ENCODE measurements around the gene TMEM123.
"Not testable (repeated sequence)": the region's sequence is repeated elsewhere in the genome, so short reads cannot be mapped to it uniquely, and the experiment has no call there.

TMEM123 gene

GRCh38 chr11:102391549-102392237 is 60.9 kb downstream of the TMEM123 start:
- DNase-seq = no peak

- peak in 1 of 2 experiments; percentile 26 for DNase-seq
Observed at GRCh38 chr11:102390667-102391465, 61.7 kb downstream of the TMEM123 start.

- no peak for DNase-seq
Observed at GRCh38 chr11:102389253-102389652, 63.3 kb downstream of the TMEM123 start.

GRCh38 chr11:102387043-102387781 is 65.4 kb downstream of the TMEM123 start:
- DNase-seq = no peak

- no peak for DNase-seq
Observed at GRCh38 chr11:102386136-102386734, 66.3 kb downstream of the TMEM123 start.

GRCh38 chr11:102385085-102386007 is 67.2 kb downstream of the TMEM123 start:
- DNase-seq = no peak

- DNase-seq = no peak
Observed at GRCh38 chr11:102384419-102385079, 68.0 kb downstream of the TMEM123 start.

GRCh38 chr11:102383839-102384238 is 68.7 kb downstream of the TMEM123 start:
- no peak for DNase-seq

GRCh38 chr11:102382384-102382783 is 70.2 kb downstream of the TMEM123 start:
- DNase-seq = no peak

GRCh38 chr11:102378818-102379217 is 73.7 kb downstream of the TMEM123 start:
- DNase-seq = no peak

GRCh38 chr11:102377891-102378290 is 74.7 kb downstream of the TMEM123 start:
- DNase-seq = no peak

- no peak for DNase-seq
Observed at GRCh38 chr11:102375720-102376399, 76.7 kb downstream of the TMEM123 start.

- DNase-seq = not testable (repeated sequence)
Observed at GRCh38 chr11:102374633-102375424, 77.7 kb downstream of the TMEM123 start.

GRCh38 chr11:102368472-102368871 is 84.1 kb downstream of the TMEM123 start:
- no peak for DNase-seq

GRCh38 chr11:102367364-102367763 is 85.2 kb downstream of the TMEM123 start:
- no peak for DNase-seq

GRCh38 chr11:102364991-102365390 is 87.6 kb downstream of the TMEM123 start:
- no peak for DNase-seq

GRCh38 chr11:102361086-102362031 is 91.2 kb downstream of the TMEM123 start:
- DNase-seq = no peak

- DNase-seq = no peak
Observed at GRCh38 chr11:102360681-102361080, 91.9 kb downstream of the TMEM123 start.

GRCh38 chr11:102359372-102359771 is 93.2 kb downstream of the TMEM123 start:
- DNase-seq = no peak

Measured in NCI-H187 (cell line).